HEK293T (cell line): ENCODE data around the gene ALK.

Source experiments
- ARNT ChIP-seq: fragments of 450-650 bp; IDR thresholded peaks from 2 replicates; pipeline ENCODE4 v1.6.1; 2017; ENCODE audit warnings: mild to moderate bottlenecking
- BHLHE40 ChIP-seq: fragments of 450-650 bp; IDR thresholded peaks from 2 replicates; pipeline ENCODE4 v1.6.1; 2016; ENCODE audit warnings: mild to moderate bottlenecking, moderate library complexity, borderline replicate concordance
- ELF4 ChIP-seq: fragments of 450-650 bp; IDR thresholded peaks from 2 replicates; pipeline ENCODE4 v1.6.1; 2017; ENCODE audit warnings: antibody characterized with exemption
- FOXA1 ChIP-seq: fragments of 450-650 bp; IDR thresholded peaks from 2 replicates; pipeline ENCODE4 v1.6.1; 2016; ENCODE audit warnings: mild to moderate bottlenecking
- FOXK2 ChIP-seq: fragments of 450-650 bp; IDR thresholded peaks from 2 replicates; pipeline ENCODE4 v1.6.1; 2016; ENCODE audit warnings: mild to moderate bottlenecking
- FOXM1 ChIP-seq: fragments of 450-650 bp; IDR thresholded peaks from 2 replicates; pipeline ENCODE4 v1.6.1; 2017; ENCODE audit warnings: mild to moderate bottlenecking, borderline replicate concordance
- HDGF ChIP-seq: fragments of 450-650 bp; IDR thresholded peaks from 2 replicates; pipeline ENCODE4 v1.6.1; 2017; ENCODE audit warnings: antibody characterized with exemption, borderline replicate concordance
- L3MBTL2 ChIP-seq: fragments of 450-650 bp; conservative IDR thresholded peaks from 2 replicates; pipeline ENCODE4 v1.6.1; 2016; ENCODE audit warnings: mild to moderate bottlenecking
- NFRKB ChIP-seq: fragments of 450-650 bp; IDR thresholded peaks from 2 replicates; pipeline ENCODE4 v1.6.1; 2016; ENCODE audit warnings: mild to moderate bottlenecking, moderate library complexity
- PKNOX1 ChIP-seq: fragments of 450-650 bp; IDR thresholded peaks from 2 replicates; pipeline ENCODE4 v1.6.1; 2016
- SP1 ChIP-seq: fragments of 450-650 bp; IDR thresholded peaks from 2 replicates; pipeline ENCODE4 v1.6.1; 2017
- SUZ12 ChIP-seq: fragments of 450-650 bp; IDR thresholded peaks from 2 replicates; pipeline ENCODE4 v1.6.1; 2016; ENCODE audit warnings: mild to moderate bottlenecking
- TARDBP ChIP-seq: fragments of 450-650 bp; IDR thresholded peaks from 2 replicates; pipeline ENCODE4 v1.6.1; 2016
- ZNF384 ChIP-seq: fragments of 450-650 bp; IDR thresholded peaks from 2 replicates; pipeline ENCODE4 v1.6.1; 2016

DNA sequence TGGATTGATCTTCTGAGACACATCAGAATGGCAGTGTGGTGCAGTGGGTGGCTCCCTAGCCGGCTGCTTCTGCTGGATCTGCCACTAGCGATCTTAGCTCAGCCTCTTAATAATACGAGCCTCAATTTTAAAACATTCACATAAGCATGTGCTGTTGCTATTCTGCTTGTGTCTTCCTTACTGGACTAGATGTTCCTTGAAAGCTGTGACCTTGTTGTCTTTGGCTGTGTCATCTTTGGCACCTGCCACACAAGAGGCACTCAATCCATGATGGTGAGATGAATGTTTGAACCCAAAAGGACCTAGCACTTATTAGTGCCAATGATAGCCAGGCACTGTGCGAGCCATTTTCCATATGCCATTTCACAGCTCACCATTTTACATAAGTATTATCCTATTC, 393.0 kb downstream of the ALK start:
- TF ChIP-seq TARDBP: no peak
- no peak for TF ChIP-seq ELF4
- TF ChIP-seq SUZ12: no peak
- no peak for TF ChIP-seq PKNOX1
- no peak for TF ChIP-seq NFRKB
- TF ChIP-seq FOXM1: no peak
- no peak for TF ChIP-seq FOXK2
- no peak for TF ChIP-seq BHLHE40
- no peak for TF ChIP-seq SP1
- TF ChIP-seq FOXA1: no peak
- TF ChIP-seq HDGF: no peak
- no peak for TF ChIP-seq ARNT
- no peak for TF ChIP-seq ZNF384
- no peak for TF ChIP-seq L3MBTL2
